GM23338 (cell line): ENCODE measurements around the gene SMIM31. TPM values are rescaled to one million over a fixed set of nuclear protein-coding genes. Genes with fewer than 3 reads are reported as not detected.

ENCODE experiments used
- ATAC-seq: fragments of 200-7000 bp; cut with Tn5 transposase; 3 replicates; pipeline ENCODE4 v1.9.1; 2020
- DNase-seq: peaks from one replicate; pipeline ENCODE4 v3.0.0-alpha.2; 2015; ENCODE audit warnings: low spot score
- H2AFZ ChIP-seq: fragments of 200-600 bp; sonication (generic); 2 replicates; pipeline ENCODE4 v1.8.0; 2016; ENCODE audit warnings: antibody characterized with exemption, mild to moderate bottlenecking, moderate library complexity
- H3F3A ChIP-seq: fragments of 200-600 bp; sonication (generic); replicated peaks from 2 replicates; pipeline ENCODE4 v1.8.0; 2017; ENCODE audit warnings: antibody characterized with exemption, mixed run types, low read depth
- H3K27ac ChIP-seq: fragments of 200-600 bp; sonication (generic); 2 replicates; pipeline ENCODE4 v1.6.1; 2016; ENCODE audit warnings: low read depth
- H3K27me3 ChIP-seq: fragments of 200-600 bp; sonication (generic); 2 replicates; pipeline ENCODE4 v1.8.0; 2016; ENCODE audit warnings: mild to moderate bottlenecking, mixed run types, moderate library complexity; ENCODE audit not compliant: insufficient read depth
- H3K36me3 ChIP-seq: fragments of 200-600 bp; sonication (generic); 2 replicates; pipeline ENCODE4 v1.8.0; 2016; ENCODE audit warnings: mild to moderate bottlenecking; ENCODE audit not compliant: insufficient read depth
- H3K4me1 ChIP-seq: fragments of 200-600 bp; sonication (generic); 2 replicates; pipeline ENCODE4 v1.8.0; 2016; ENCODE audit warnings: mild to moderate bottlenecking, moderate library complexity; ENCODE audit not compliant: insufficient read depth
- H3K4me2 ChIP-seq: fragments of 200-600 bp; sonication (generic); 2 replicates; pipeline ENCODE4 v1.7.1; 2017; ENCODE audit warnings: mixed run types
- H3K4me3 ChIP-seq: fragments of 200-600 bp; sonication (generic); 2 replicates; pipeline ENCODE4 v1.6.1; 2016; ENCODE audit warnings: mixed run types
- H3K79me2 ChIP-seq: fragments of 200-600 bp; sonication (generic); replicated peaks from 2 replicates; pipeline ENCODE4 v1.8.0; 2017; ENCODE audit warnings: mild to moderate bottlenecking; ENCODE audit not compliant: insufficient read depth
- H3K9me2 ChIP-seq: fragments of 200-600 bp; sonication (generic); 2 replicates; pipeline ENCODE4 v1.8.0; 2017; ENCODE audit not compliant: insufficient read depth
- H4K20me1 ChIP-seq: fragments of 200-600 bp; sonication (generic); replicated peaks from 2 replicates; pipeline ENCODE4 v1.8.0; 2017; ENCODE audit warnings: mild to moderate bottlenecking; ENCODE audit not compliant: insufficient read depth
- H3K27ac Mint-ChIP-seq: 2 replicates; pipeline ENCODE4 v1.8.0; 2020; ENCODE audit warnings: inconsistent platforms, mild to moderate bottlenecking, moderate library complexity, mixed read lengths
- H3K27me3 Mint-ChIP-seq: 3 replicates; pipeline ENCODE4 v1.8.0; 2022; ENCODE audit warnings: low read depth, mild to moderate bottlenecking, moderate library complexity, mixed read lengths, inconsistent platforms; ENCODE audit not compliant: insufficient read depth, poor library complexity
- H3K36me3 Mint-ChIP-seq: 3 replicates; pipeline ENCODE4 v1.8.0; 2021; ENCODE audit warnings: low read depth, mild to moderate bottlenecking, inconsistent platforms, moderate library complexity, mixed read lengths
- H3K4me1 Mint-ChIP-seq: 3 replicates; pipeline ENCODE4 v1.8.0; 2020; ENCODE audit warnings: mild to moderate bottlenecking, inconsistent platforms, mixed read lengths
- H3K4me3 Mint-ChIP-seq: 3 replicates; pipeline ENCODE4 v1.8.0; 2021; ENCODE audit warnings: moderate library complexity, mild to moderate bottlenecking, inconsistent platforms, mixed read lengths
- H3K9me3 Mint-ChIP-seq: 3 replicates; pipeline ENCODE4 v1.8.0; 2020; ENCODE audit warnings: moderate library complexity, mild to moderate bottlenecking, inconsistent platforms, mixed read lengths
- CREB1 ChIP-seq: fragments of 250-450 bp; sonication (Bioruptor Pico); IDR thresholded peaks from 2 replicates; pipeline ENCODE4 v1.5.0; 2020; ENCODE audit warnings: low read depth, mild to moderate bottlenecking, moderate library complexity
- CTCF ChIP-seq, 2 experiments: fragments of 200-600 bp in 1 of 2; sonication (generic) in 1 of 2; conservative IDR thresholded peaks; 2 replicates each; pipeline versions ENCODE4 v1.5.1 to v1.6.1; 2016 to 2017; ENCODE audit warnings: antibody characterized with exemption in 2 of 2, low read depth in 2 of 2, mild to moderate bottlenecking in 2 of 2, moderate library complexity in 1 of 2
- NANOG ChIP-seq: IDR thresholded peaks from 2 replicates; pipeline ENCODE4 v1.6.1; 2016; ENCODE audit warnings: antibody characterized with exemption, borderline replicate concordance
- REST ChIP-seq: IDR thresholded peaks from one replicate; pipeline ENCODE4 v1.6.1; 2018; ENCODE audit warnings: antibody characterized with exemption; ENCODE audit not compliant: unreplicated experiment
- ZNF462 ChIP-seq: fragments of 250-450 bp; sonication (Bioruptor Pico); IDR thresholded peaks from 2 replicates; pipeline ENCODE4 v1.5.0; 2020; ENCODE audit warnings: mild to moderate bottlenecking, moderate library complexity
- polyA plus RNA-seq: library from polyadenylated mRNA; unstranded; fragments of >200 nt; fragmentation: Nextera tagmentation; extraction: Ambion mirVana; gene quantifications from 2 replicates; pipeline ENCODE4 v1.2.1, GENCODE V29; 2016
- total RNA-seq: library from RNA; depleted of rRNA; stranded (reverse); fragments of >200 nt; shearing (Covaris generic); gene quantifications from 2 replicates; pipeline ENCODE4 v1.2.3, GENCODE V29; 2014

SMIM31 gene
- total and polyA plus RNA-seq, 2 experiments from 2014 or later: not detected

- Mint-ChIP-seq H3K36me3 (peaks cover 14% of the 10 kb centered on the region; the same call in 2 of the 3 replicates), H3K4me1 (no peaks in the 10 kb centered on the region), H3K27ac (no peak overlapping the region), H3K4me3 (no peak overlapping the region), H3K9me3 (peaks cover 34% of the 10 kb centered on the region), H3K27me3 (peaks cover 4% of the 10 kb centered on the region)
- H3K36me3 ChIP-seq: 0 out of 2 replicates have a peak, but pooled peaks cover 7% of the 10 kb centered on the region
- no peak for TF ChIP-seq NANOG
- no peak for TF ChIP-seq CREB1 (CRISPR knock-in tag)
- TF ChIP-seq ZNF462 (CRISPR knock-in tag): no peak
- TF ChIP-seq CTCF (conservative IDR thresholded peaks at IDR 0.05; ENCODE audit: low read depth in 2 of 2): no peak
- no peak for TF ChIP-seq REST
- no peak overlapping the region for H2AFZ ChIP-seq
- no peaks in the 10 kb centered on the region for H3K9me2 ChIP-seq
- no peaks in the 10 kb centered on the region for H3K79me2 ChIP-seq
- DNase-seq (no peak), ATAC-seq (no peak)
- no peaks in the 10 kb centered on the region for H3K4me1 ChIP-seq
- H3K27ac ChIP-seq: no peak overlapping the region
- no peaks in the 10 kb centered on the region for H4K20me1 ChIP-seq
- no peak overlapping the region for H3K4me3 ChIP-seq
- no peak overlapping the region for H3K4me2 ChIP-seq
- H3K27me3 ChIP-seq: no peaks in the 10 kb centered on the region
- H3F3A ChIP-seq: no peaks in the 10 kb centered on the region
Observed at GRCh38 chr4:164755432-164755831, 1.5 kb downstream of the SMIM31 start.
